K562 (cell line): ENCODE results near the gene GPR42. TPM values are rescaled to one million over a fixed set of nuclear protein-coding genes. Genes with fewer than 3 reads are reported as not detected.
A peak's percentile ranks its signal among the peaks of the same experiment; 100 is the strongest.

ENCODE experiments used
- ATAC-seq: fragments of 200-7000 bp; cut with Tn5 transposase; 3 replicates; pipeline ENCODE4 v1.9.1; 2020; ENCODE audit warnings: moderate library complexity
- BruUV-seq: library from RNA; stranded (reverse); fragments of 400-500 nt; replicated peaks from 2 replicates; lab custom pipeline; 2021; lab: Mats Ljungman, UMichigan
- CTCF ChIA-PET: fragments of 300-600 bp; formaldehyde crosslinking; extraction: SDS; loops from one replicate; lab custom pipeline; 2021; ENCODE audit warnings: low intra/inter-chr PET ratio; lab: Yijun Ruan, JAX
- POLR2A ChIA-PET: fragments of 300-600, 350-650 bp; sonication (Branson Sonifier 250); formaldehyde crosslinking; extraction: SDS; loops from one replicate; lab custom pipeline; 2021; ENCODE audit warnings: antibody characterized with exemption, inconsistent platforms; lab: Yijun Ruan, JAX
- DNase-seq, 4 experiments: peaks; one replicate each; pipeline versions ENCODE4 v3.0.0 to v3.0.0-alpha.2; 2011 to 2018; ENCODE audit warnings: low spot score in 3 of 4, mixed read lengths in 3 of 4; ENCODE audit errors: extremely low read depth in 1 of 4
- FAIRE-seq: peaks from 2 replicates; lab custom pipeline; 2011; peaks lifted over from hg19 to GRCh38; lab: Jason Lieb, UNC
- H2AFZ ChIP-seq: 2 replicates; pipeline ENCODE4 v1.6.0; 2011; ENCODE audit warnings: low read depth, low read length, control low read depth, inconsistent platforms
- H3K27ac ChIP-seq: fragments of 200-600 bp; 3 replicates; pipeline ENCODE4 v1.8.0; 2011; ENCODE audit warnings: low read depth, mild to moderate bottlenecking, control low read depth, inconsistent platforms, low read length, moderate library complexity, mixed read lengths; ENCODE audit errors: extremely low read depth
- H3K27me3 ChIP-seq, 2 experiments: fragments of 300-600 bp in 1 of 2; 2 replicates in 1 of 2; 3 replicates in 1 of 2; pipeline versions ENCODE4 v1.6.0 to v1.8.0; 2011; ENCODE audit warnings: inconsistent platforms in 2 of 2, low read length in 2 of 2, mild to moderate bottlenecking in 1 of 2, mixed read lengths in 1 of 2, moderate library complexity in 1 of 2; ENCODE audit not compliant: control insufficient read depth in 2 of 2, insufficient read depth in 2 of 2
- H3K36me3 ChIP-seq: fragments of 300-600 bp; 3 replicates; pipeline ENCODE4 v1.8.0; 2011; ENCODE audit warnings: mild to moderate bottlenecking, low read length, inconsistent platforms; ENCODE audit not compliant: control insufficient read depth, insufficient read depth
- H3K4me1 ChIP-seq, 2 experiments: fragments of 200-600 bp in 1 of 2; replicated peaks in 1 of 2; 2 replicates in 1 of 2; 3 replicates in 1 of 2; pipeline versions ENCODE4 v1.5.1 to v1.8.0; 2011; ENCODE audit warnings: inconsistent platforms in 2 of 2, low read length in 2 of 2, mild to moderate bottlenecking in 1 of 2, mixed read lengths in 1 of 2, moderate library complexity in 1 of 2; ENCODE audit not compliant: control insufficient read depth in 2 of 2, insufficient read depth in 2 of 2
- H3K4me2 ChIP-seq: 2 replicates; pipeline ENCODE4 v1.6.1; 2011; ENCODE audit warnings: low read length, control low read depth, inconsistent platforms, mixed read lengths; ENCODE audit not compliant: insufficient read depth
- H3K4me3 ChIP-seq: fragments of 200-600 bp; sonication (generic), shearing (Covaris generic); 2 replicates; pipeline ENCODE4 v1.5.1; 2016; ENCODE audit warnings: control low read depth, inconsistent platforms
- H3K79me2 ChIP-seq: fragments of 200-600 bp; 3 replicates; pipeline ENCODE4 v1.8.0; 2011; ENCODE audit warnings: low read length, inconsistent platforms; ENCODE audit not compliant: control insufficient read depth, insufficient read depth
- H3K9ac ChIP-seq, 2 experiments: 2 replicates each; pipeline versions ENCODE4 v1.6.0 to v1.6.1; 2011; ENCODE audit warnings: low read depth in 2 of 2, low read length in 2 of 2, control low read depth in 1 of 2, inconsistent platforms in 1 of 2, mild to moderate bottlenecking in 1 of 2, mixed read lengths in 1 of 2; ENCODE audit not compliant: insufficient read depth in 1 of 2
- H3K9me1 ChIP-seq: one replicate; pipeline ENCODE4 v1.6.0; 2011; ENCODE audit warnings: inconsistent platforms, mild to moderate bottlenecking, low read length, moderate library complexity; ENCODE audit not compliant: control insufficient read depth, insufficient read depth
- H3K9me3 ChIP-seq: replicated peaks from 2 replicates; pipeline ENCODE4 v1.5.1; 2011; ENCODE audit warnings: low read depth, low read length, inconsistent platforms; ENCODE audit not compliant: control insufficient read depth, insufficient read depth
- H4K20me1 ChIP-seq: replicated peaks from 2 replicates; pipeline ENCODE4 v1.6.1; 2011; ENCODE audit warnings: low read length, inconsistent platforms, mixed read lengths; ENCODE audit not compliant: control insufficient read depth, insufficient read depth
- CBX8 ChIP-seq: fragments of 200-600 bp; sonication (generic); IDR thresholded peaks from 2 replicates; pipeline ENCODE4 v1.6.1; 2012; ENCODE audit warnings: borderline replicate concordance, mixed run types, low read depth, mild to moderate bottlenecking, moderate library complexity, mixed read lengths, low read length, control low read depth, inconsistent platforms; ENCODE audit not compliant: poor library complexity, severe bottlenecking; ENCODE audit errors: extremely low read depth
- CEBPB ChIP-seq: fragments of 450-650 bp; IDR thresholded peaks from 2 replicates; pipeline ENCODE4 v1.6.1; 2016; ENCODE audit warnings: missing genetic modification characterization, missing compliant biosample characterization
- DMBX1 ChIP-seq: fragments of 250-450 bp; sonication (Bioruptor Pico); IDR thresholded peaks from 2 replicates; pipeline ENCODE4 v1.8.0; 2022; ENCODE audit warnings: inconsistent platforms, mild to moderate bottlenecking, moderate library complexity, borderline replicate concordance
- HDAC3 ChIP-seq: fragments of 450-650 bp; IDR thresholded peaks from 2 replicates; pipeline ENCODE4 v1.6.1; 2018; ENCODE audit warnings: borderline replicate concordance, mild to moderate bottlenecking, moderate library complexity; ENCODE audit not compliant: partially characterized antibody
- KHSRP ChIP-seq: fragments of 450-650 bp; IDR thresholded peaks from 2 replicates; pipeline ENCODE4 v1.6.1; 2017
- POLR2H ChIP-seq: IDR thresholded peaks from 2 replicates; pipeline ENCODE4 v1.6.1; 2016; ENCODE audit warnings: missing genetic modification characterization, low read depth, mild to moderate bottlenecking, control low read depth, missing compliant biosample characterization, moderate library complexity
- whole genome bisulfite sequencing: fragments of 100-300 bp; shearing (Covaris generic); methylation state at CpG from one replicate; pipeline ENCODE4 v1.1.6; 2016; ENCODE audit warnings: low coverage, mixed read lengths; ENCODE audit not compliant: insufficient coverage; ENCODE audit errors: missing lambda C conversion rate; 5-methylcytosine and 5-hydroxymethylcytosine counted together
- in situ Hi-C: fragments of 300-500 bp; cut with MboI; formaldehyde crosslinking; loops from 4 replicates; pipeline ENCODE4 v1.15.0; 2018; ENCODE audit warnings: inconsistent platforms, mixed read lengths
- intact Hi-C: fragments of 100-400 bp; cut with micrococcal nuclease; formaldehyde crosslinking; loops from 2 replicates; pipeline ENCODE4 v1.14.2; 2022
- polyA plus RNA-seq, 8 experiments: library from polyadenylated mRNA; depleted of rRNA in 4 of 8; stranded (reverse) in 5 of 8; unstranded in 3 of 8; fragments of >200 nt; fragmentation: Nextera tagmentation in 2 of 8; fragmentation: Illumina TruSeq in 1 of 8; extraction: Ambion mirVana in 2 of 8; extraction: Trizol in 1 of 8; gene quantifications; 2 replicates each; pipeline versions ENCODE4 v1.2.1 to v1.2.3, GENCODE V29; 2011 to 2014; ENCODE audit warnings: inconsistent platforms in 1 of 8, missing spikeins in 1 of 8
- total RNA-seq, 7 experiments: library from RNA; depleted of rRNA in 6 of 7; stranded (reverse); fragments of >200 nt in 6 of 7; fragmentation: Illumina TruSeq in 2 of 7; extraction: Trizol in 2 of 7; gene quantifications; 2 replicates each; pipeline versions ENCODE4 v1.2.1 to v1.2.3, GENCODE V29; 2011 to 2021; ENCODE audit warnings: low replicate concordance in 1 of 7
- TF ChIP-seq, protein P1 (sequence below): fragments of 450-650 bp; IDR thresholded peaks from 2 replicates; pipeline ENCODE4 v1.6.1; 2018; ENCODE audit not compliant: partially characterized antibody
- TF ChIP-seq, protein P2 (sequence below): fragments of 450-650 bp; conservative IDR thresholded peaks from 2 replicates; pipeline ENCODE4 v1.6.1; 2016; ENCODE audit warnings: missing genetic modification characterization, low read depth, mild to moderate bottlenecking, control low read depth, missing compliant biosample characterization
- TF ChIP-seq, protein P3 (sequence below): sonication (generic); IDR thresholded peaks from 2 replicates; pipeline ENCODE4 v1.6.1; 2016

Gene GPR42
- total and polyA plus RNA-seq, 9 of the 15 experiments (the other 6 are each of a cell fraction or from before 2014, with no cell fraction given) = not detected

DNA sequence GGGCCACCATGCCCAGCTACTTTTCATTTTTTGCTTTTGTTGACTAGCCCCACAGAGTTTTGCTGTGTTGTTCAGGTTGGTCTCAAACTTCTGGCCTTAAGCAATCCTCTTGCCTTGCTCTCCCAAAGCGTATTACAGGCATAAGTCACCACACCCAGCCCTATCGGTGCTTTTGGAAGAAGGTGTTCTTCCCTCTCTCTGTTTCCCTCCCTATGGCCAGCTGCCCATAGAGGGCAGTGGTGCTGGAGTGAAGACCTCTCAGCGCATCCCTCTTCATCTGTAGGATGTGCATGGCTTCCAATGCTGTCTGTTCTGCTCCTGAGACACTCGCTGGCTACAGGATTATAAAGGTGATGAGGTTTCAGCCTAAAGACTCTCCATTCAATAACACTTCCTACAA, 43.2 kb upstream of the GPR42 start:
- Histone ChIP-seq H3K36me3 (no peaks in the 10 kb centered on the region), H3K9me3 (no peaks in the 10 kb centered on the region), H3K9ac (no peak overlapping the region), H4K20me1 (no peaks in the 10 kb centered on the region), H3K79me2 (no peaks in the 10 kb centered on the region), H2AFZ (no peak overlapping the region), H3K27ac (no peak overlapping the region), H3K27me3 (no peaks in the 10 kb centered on the region), H3K4me3 (no peak overlapping the region), H3K4me1 (peaks cover 2 to 9% of the 10 kb centered on the region in 2 experiments; a peak in 4 of 5 replicates), H3K9me1 (no peaks in the 10 kb centered on the region), H3K4me2 (no peak overlapping the region)
- FAIRE-seq (peak; percentile 94), ATAC-seq (peak; percentile 99), DNase-seq (peak; percentile 45 to 78 (median 62))
- intact Hi-C loops (no loop called here), in situ Hi-C loops (no loop called here)
- ChIA-PET POLR2A (interaction anchor here (0.5 to 0.8 kb wide), 3 partner anchors 18 to 651 kb away, joined by 3 to 4 read pairs (median 3); no protein-coding TSS in a partner anchor), CTCF (no interaction called here)
- 11% methylated on average over 4 of the region's 4 CpGs for WGBS
- no TSS peak for BruUV-seq
- TF ChIP-seq KHSRP = no peak
- TF ChIP-seq, protein P1, sequence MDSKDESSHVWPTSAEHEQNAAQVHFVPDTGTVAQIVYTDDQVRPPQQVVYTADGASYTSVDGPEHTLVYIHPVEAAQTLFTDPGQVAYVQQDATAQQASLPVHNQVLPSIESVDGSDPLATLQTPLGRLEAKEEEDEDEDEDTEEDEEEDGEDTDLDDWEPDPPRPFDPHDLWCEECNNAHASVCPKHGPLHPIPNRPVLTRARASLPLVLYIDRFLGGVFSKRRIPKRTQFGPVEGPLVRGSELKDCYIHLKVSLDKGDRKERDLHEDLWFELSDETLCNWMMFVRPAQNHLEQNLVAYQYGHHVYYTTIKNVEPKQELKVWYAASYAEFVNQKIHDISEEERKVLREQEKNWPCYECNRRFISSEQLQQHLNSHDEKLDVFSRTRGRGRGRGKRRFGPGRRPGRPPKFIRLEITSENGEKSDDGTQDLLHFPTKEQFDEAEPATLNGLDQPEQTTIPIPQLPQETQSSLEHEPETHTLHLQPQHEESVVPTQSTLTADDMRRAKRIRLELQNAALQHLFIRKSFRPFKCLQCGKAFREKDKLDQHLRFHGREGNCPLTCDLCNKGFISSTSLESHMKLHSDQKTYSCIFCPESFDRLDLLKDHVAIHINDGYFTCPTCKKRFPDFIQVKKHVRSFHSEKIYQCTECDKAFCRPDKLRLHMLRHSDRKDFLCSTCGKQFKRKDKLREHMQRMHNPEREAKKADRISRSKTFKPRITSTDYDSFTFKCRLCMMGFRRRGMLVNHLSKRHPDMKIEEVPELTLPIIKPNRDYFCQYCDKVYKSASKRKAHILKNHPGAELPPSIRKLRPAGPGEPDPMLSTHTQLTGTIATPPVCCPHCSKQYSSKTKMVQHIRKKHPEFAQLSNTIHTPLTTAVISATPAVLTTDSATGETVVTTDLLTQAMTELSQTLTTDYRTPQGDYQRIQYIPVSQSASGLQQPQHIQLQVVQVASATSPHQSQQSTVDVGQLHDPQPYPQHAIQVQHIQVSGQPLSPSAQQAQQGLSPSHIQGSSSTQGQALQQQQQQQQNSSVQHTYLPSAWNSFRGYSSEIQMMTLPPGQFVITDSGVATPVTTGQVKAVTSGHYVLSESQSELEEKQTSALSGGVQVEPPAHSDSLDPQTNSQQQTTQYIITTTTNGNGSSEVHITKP = no peak
- TF ChIP-seq HDAC3 = no peak
- TF ChIP-seq, protein P2, sequence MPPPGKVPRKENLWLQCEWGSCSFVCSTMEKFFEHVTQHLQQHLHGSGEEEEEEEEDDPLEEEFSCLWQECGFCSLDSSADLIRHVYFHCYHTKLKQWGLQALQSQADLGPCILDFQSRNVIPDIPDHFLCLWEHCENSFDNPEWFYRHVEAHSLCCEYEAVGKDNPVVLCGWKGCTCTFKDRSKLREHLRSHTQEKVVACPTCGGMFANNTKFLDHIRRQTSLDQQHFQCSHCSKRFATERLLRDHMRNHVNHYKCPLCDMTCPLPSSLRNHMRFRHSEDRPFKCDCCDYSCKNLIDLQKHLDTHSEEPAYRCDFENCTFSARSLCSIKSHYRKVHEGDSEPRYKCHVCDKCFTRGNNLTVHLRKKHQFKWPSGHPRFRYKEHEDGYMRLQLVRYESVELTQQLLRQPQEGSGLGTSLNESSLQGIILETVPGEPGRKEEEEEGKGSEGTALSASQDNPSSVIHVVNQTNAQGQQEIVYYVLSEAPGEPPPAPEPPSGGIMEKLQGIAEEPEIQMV (tag) = 0 out of 2 replicates have a peak, but pooled peaks have one; percentile 38
- TF ChIP-seq, protein P3, sequence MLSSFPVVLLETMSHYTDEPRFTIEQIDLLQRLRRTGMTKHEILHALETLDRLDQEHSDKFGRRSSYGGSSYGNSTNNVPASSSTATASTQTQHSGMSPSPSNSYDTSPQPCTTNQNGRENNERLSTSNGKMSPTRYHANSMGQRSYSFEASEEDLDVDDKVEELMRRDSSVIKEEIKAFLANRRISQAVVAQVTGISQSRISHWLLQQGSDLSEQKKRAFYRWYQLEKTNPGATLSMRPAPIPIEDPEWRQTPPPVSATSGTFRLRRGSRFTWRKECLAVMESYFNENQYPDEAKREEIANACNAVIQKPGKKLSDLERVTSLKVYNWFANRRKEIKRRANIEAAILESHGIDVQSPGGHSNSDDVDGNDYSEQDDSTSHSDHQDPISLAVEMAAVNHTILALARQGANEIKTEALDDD = no peak
- no peak for TF ChIP-seq CBX8
- TF ChIP-seq POLR2H (tag) = no peak
- TF ChIP-seq DMBX1 (CRISPR knock-in tag) = no peak
- TF ChIP-seq CEBPB = peak; percentile 41; the same call in 1 of the 2 replicates
